Keratinocyte (primary cell): Measurements from ENCODE around the gene AGO1. TPM values are rescaled to one million over a fixed set of nuclear protein-coding genes. Genes with fewer than 3 reads are reported as not detected.

Source experiments
- DNase-seq: peaks from one replicate; pipeline ENCODE4 v3.0.0-alpha.2; 2011; ENCODE audit warnings: low read depth, missing footprints, low spot score
- FAIRE-seq: peaks from 2 replicates; lab custom pipeline; 2011; peaks lifted over from hg19 to GRCh38; lab: Jason Lieb, UNC
- H2AFZ ChIP-seq: 2 replicates; pipeline ENCODE4 v1.6.0; 2012; ENCODE audit warnings: low read length, control low read depth, inconsistent platforms; ENCODE audit not compliant: control insufficient read depth
- H3K27ac ChIP-seq: 2 replicates; pipeline ENCODE4 v1.5.1; 2011; ENCODE audit warnings: low read length; ENCODE audit not compliant: control insufficient read depth, insufficient read depth
- H3K27me3 ChIP-seq: 3 replicates; pipeline ENCODE4 v1.6.0; 2011; ENCODE audit warnings: low read length; ENCODE audit not compliant: control insufficient read depth, insufficient read depth; ENCODE audit errors: extremely low read depth
- H3K36me3 ChIP-seq, 2 experiments: 2 replicates in 1 of 2; 3 replicates in 1 of 2; pipeline ENCODE4 v1.5.1; 2011; ENCODE audit warnings: low read length in 2 of 2, mild to moderate bottlenecking in 1 of 2; ENCODE audit not compliant: control insufficient read depth in 2 of 2, insufficient read depth in 2 of 2; ENCODE audit errors: extremely low read depth in 1 of 2
- H3K4me1 ChIP-seq: 3 replicates; pipeline ENCODE4 v1.5.1; 2011; ENCODE audit warnings: low read length; ENCODE audit not compliant: control insufficient read depth, insufficient read depth; ENCODE audit errors: extremely low read depth
- H3K4me2 ChIP-seq: 3 replicates; pipeline ENCODE4 v1.6.0; 2011; ENCODE audit warnings: low read depth, low read length; ENCODE audit not compliant: control insufficient read depth, insufficient read depth; ENCODE audit errors: extremely low read depth
- H3K4me3 ChIP-seq, 3 experiments: fragments of 200-600 bp in 1 of 3; sonication (generic) in 1 of 3; 2 replicates in 2 of 3; 3 replicates in 1 of 3; pipeline ENCODE4 v1.5.1; 2011 to 2016; ENCODE audit warnings: low read length in 3 of 3, mild to moderate bottlenecking in 3 of 3, control low read depth in 2 of 3, inconsistent platforms in 1 of 3, low read depth in 1 of 3, mixed read lengths in 1 of 3, mixed run types in 1 of 3, moderate library complexity in 1 of 3; ENCODE audit not compliant: control insufficient read depth in 2 of 3, insufficient read depth in 2 of 3; ENCODE audit errors: extremely low read depth in 1 of 3
- H3K79me2 ChIP-seq: 2 replicates; pipeline ENCODE4 v1.6.0; 2012; ENCODE audit warnings: low read length; ENCODE audit not compliant: control insufficient read depth, insufficient read depth
- H3K9ac ChIP-seq: 3 replicates; pipeline ENCODE4 v1.6.0; 2011; ENCODE audit warnings: low read length; ENCODE audit not compliant: control insufficient read depth, insufficient read depth; ENCODE audit errors: extremely low read depth
- H3K9me1 ChIP-seq: 3 replicates; pipeline ENCODE4 v1.6.0; 2011; ENCODE audit warnings: low read length; ENCODE audit not compliant: control insufficient read depth, insufficient read depth; ENCODE audit errors: extremely low read depth
- H3K9me3 ChIP-seq: 2 replicates; pipeline ENCODE4 v1.5.1; 2012; ENCODE audit warnings: low read depth, low read length; ENCODE audit not compliant: control insufficient read depth
- H4K20me1 ChIP-seq: 3 replicates; pipeline ENCODE4 v1.6.0; 2011; ENCODE audit warnings: low read length; ENCODE audit not compliant: control insufficient read depth, insufficient read depth; ENCODE audit errors: extremely low read depth
- CTCF ChIP-seq, 3 experiments: IDR thresholded peaks in 1 of 3; conservative IDR thresholded peaks in 1 of 3; optimal IDR thresholded peaks in 1 of 3; 2 replicates in 2 of 3; 3 replicates in 1 of 3; pipeline versions ENCODE3 to v1.5.1; 2011; ENCODE audit warnings: low read length in 3 of 3, mild to moderate bottlenecking in 3 of 3, moderate library complexity in 2 of 3, control low read depth in 1 of 3, inconsistent platforms in 1 of 3; ENCODE audit not compliant: insufficient read depth in 2 of 3; ENCODE audit errors: extremely low read depth in 1 of 3
- EZH2 ChIP-seq: IDR thresholded peaks from one replicate; pipeline ENCODE4 v1.6.1; 2012; ENCODE audit warnings: inconsistent platforms, mild to moderate bottlenecking, low read length, moderate library complexity
- dilution Hi-C: fragments of 300-500 bp; cut with MboI; formaldehyde crosslinking; loops from one replicate; pipeline ENCODE4 v1.7.0; 2020; ENCODE audit warnings: low sequenced_read_pairs; ENCODE audit not compliant: extremely low pct_ligation_motif_present
- polyA plus RNA-seq, 5 experiments: library from polyadenylated mRNA; depleted of rRNA in 3 of 5; stranded (reverse) in 3 of 5; stranded (forward) in 1 of 5; unstranded in 1 of 5; fragments of >200 nt; gene quantifications; 1 replicate in 1 of 5; 2 replicates in 3 of 5; 3 replicates in 1 of 5; pipeline versions ENCODE4 v1.2.1 to v1.2.3, GENCODE V29; 2011 to 2012; ENCODE audit warnings: missing spikeins in 2 of 5, low read depth in 1 of 5, low replicate concordance in 1 of 5

AGO1 gene
- polyA plus RNA-seq, 1 donor (not counting 4 experiments of a cell fraction or from before 2014, with no cell fraction given): 5.7 TPM

- Histone ChIP-seq H3K9ac (no peak overlapping the region), H3K4me3 (no peak overlapping the region), H4K20me1 (no peaks in the 10 kb centered on the region), H3K27me3 (no peaks in the 10 kb centered on the region), H3K9me3 (no peaks in the 10 kb centered on the region), H2AFZ (no peak overlapping the region), H3K27ac (no peak overlapping the region), H3K4me2 (no peak overlapping the region), H3K79me2 (no peaks in the 10 kb centered on the region), H3K4me1 (no peaks in the 10 kb centered on the region), H3K9me1 (no peaks in the 10 kb centered on the region), H3K36me3 (peaks cover 0 to 5% of the 10 kb centered on the region in 2 experiments)
- DNase-seq (no peak), FAIRE-seq (no peak)
- dilution Hi-C loops: no loop called here
- TF ChIP-seq CTCF (optimal IDR thresholded peaks at IDR 0.05 in 1 of 3, IDR thresholded peaks at IDR 0.05 in 1 of 3, conservative IDR thresholded peaks at IDR 0.05 in 1 of 3; ENCODE audit: extremely low read depth in 1 of 3, insufficient read depth in 2 of 3, low read length in 3 of 3): no peak
- no peak for TF ChIP-seq EZH2
Measured at GRCh38 chr1:35847935-35848565, 35.0 kb upstream of the AGO1 start.

GRCh38 chr1:35850051-35850450, 33.0 kb upstream of the AGO1 start:
- Histone ChIP-seq H2AFZ (no peak overlapping the region), H3K27ac (no peak overlapping the region), H4K20me1 (no peaks in the 10 kb centered on the region), H3K9me1 (no peaks in the 10 kb centered on the region), H3K4me3 (no peak overlapping the region), H3K27me3 (no peaks in the 10 kb centered on the region), H3K9me3 (no peaks in the 10 kb centered on the region), H3K9ac (no peak overlapping the region), H3K79me2 (no peaks in the 10 kb centered on the region), H3K4me1 (no peaks in the 10 kb centered on the region), H3K4me2 (no peak overlapping the region), H3K36me3 (peaks cover 5% of the 10 kb centered on the region in 2 experiments)
- DNase-seq (no peak), FAIRE-seq (peak; percentile 67)
- no peak for TF ChIP-seq EZH2
- TF ChIP-seq CTCF (optimal IDR thresholded peaks at IDR 0.05 in 1 of 3, IDR thresholded peaks at IDR 0.05 in 1 of 3, conservative IDR thresholded peaks at IDR 0.05 in 1 of 3; ENCODE audit: extremely low read depth in 1 of 3, insufficient read depth in 2 of 3, low read length in 3 of 3): no peak
- dilution Hi-C loops: no loop called here
